Tibial nerve (tissue), 4 donors: Measurements from ENCODE around the gene FBXL16. TPM values are rescaled to one million over a fixed set of nuclear protein-coding genes. Genes with fewer than 3 reads are reported as not detected.

Experiments used
- DNase-seq, 2 donors: peaks; one replicate each; pipeline ENCODE4 v3.0.0-alpha.2; 2019; ENCODE audit warnings: low spot score in 2 of 2
- H3K27ac ChIP-seq, 4 donors: fragments of 200-600 bp; sonication (generic) in 3 of 4; one replicate each; pipeline ENCODE4 v1.5.1; 2017 to 2019; ENCODE audit warnings: mild to moderate bottlenecking in 1 of 4
- H3K27me3 ChIP-seq, 2 donors: fragments of 200-600 bp; sonication (generic) in 1 of 2; one replicate each; pipeline versions ENCODE4 v1.5.1 to v1.6.0; 2017 to 2019
- H3K36me3 ChIP-seq, 3 donors: fragments of 200-600 bp; sonication (generic); one replicate each; pipeline ENCODE4 v1.5.1; 2018 to 2019
- H3K4me1 ChIP-seq, 4 donors: fragments of 200-600 bp; sonication (generic) in 3 of 4; one replicate each; pipeline ENCODE4 v1.5.1; 2017 to 2019
- H3K4me3 ChIP-seq, 4 donors: fragments of 200-600 bp; sonication (generic) in 3 of 4; one replicate each; pipeline ENCODE4 v1.5.1; 2017 to 2019; ENCODE audit warnings: mild to moderate bottlenecking in 1 of 4, moderate library complexity in 1 of 4
- H3K9me3 ChIP-seq, 4 donors: fragments of 200-600 bp; sonication (generic) in 3 of 4; one replicate each; pipeline ENCODE4 v1.5.1; 2017 to 2019
- CTCF ChIP-seq, 5 experiments: fragments of 200-600 bp in 3 of 5; fragments of 450-650 bp in 2 of 5; sonication (generic) in 3 of 5; IDR thresholded peaks; one replicate each; pipeline ENCODE4 v1.5.1; 2016 to 2019; ENCODE audit warnings: antibody characterized with exemption in 5 of 5, mild to moderate bottlenecking in 3 of 5, moderate library complexity in 2 of 5
- EP300 ChIP-seq, 2 donors: sonication (generic); formaldehyde crosslinking; IDR thresholded peaks; one replicate each; pipeline ENCODE4 v1.6.1; 2017; ENCODE audit warnings: antibody characterized with exemption in 2 of 2, mild to moderate bottlenecking in 1 of 2
- POLR2A ChIP-seq, 2 donors: fragments of 450-650 bp; IDR thresholded peaks; one replicate each; pipeline ENCODE4 v1.6.1; 2017; ENCODE audit warnings: antibody characterized with exemption in 2 of 2, mild to moderate bottlenecking in 2 of 2, moderate library complexity in 2 of 2
- WGBS, 2 donors: methylation state at CpG; one replicate each; pipeline ENCODE4 v1.1.5; 2018; 5-methylcytosine and 5-hydroxymethylcytosine counted together
- total RNA-seq, 4 donors: library from RNA; depleted of rRNA; stranded (reverse); fragments of >200 nt; gene quantifications; one replicate each; pipeline ENCODE4 v1.1.0, GENCODE V29; 2016

FBXL16 gene
- total RNA-seq, 4 donors from 2014 or later: 1.5 to 5.7 (median 3.5) TPM

GRCh38 chr16:734208-734980 lies 28.8 kb upstream of the FBXL16 start:
- H3K9me3 ChIP-seq: no peaks in the 10 kb centered on the region
- no peak for DNase-seq
- WGBS, 2 donors: 88 to 91% methylated on average over 46 to 49 of the region's 49 CpGs
- H3K27me3 ChIP-seq: no peaks in the 10 kb centered on the region
- H3K36me3 ChIP-seq: peaks cover 0 to 98% (median 0%) of the 10 kb centered on the region in 3 donors
- H3K4me3 ChIP-seq: no peak overlapping the region
- H3K4me1 ChIP-seq: peaks cover 0 to under 1% (median under 1%) of the 10 kb centered on the region in 4 donors
- H3K27ac ChIP-seq: no peak overlapping the region
- TF ChIP-seq EP300 (IDR thresholded peaks at IDR 0.05) (no peak), CTCF (IDR thresholded peaks at IDR 0.05) (no peak), POLR2A (IDR thresholded peaks at IDR 0.05) (no peak)

- peaks cover 0 to 90% (median 0%) of the 10 kb centered on the region in 3 donors for H3K36me3 ChIP-seq
- no peaks in the 10 kb centered on the region for H3K9me3 ChIP-seq
- H3K27ac ChIP-seq: no peak overlapping the region
- peaks cover 0 to 8% (median 4%) of the 10 kb centered on the region in 4 donors for H3K4me1 ChIP-seq
- no peak for DNase-seq
- TF ChIP-seq POLR2A (IDR thresholded peaks at IDR 0.05): no peak
- H3K27me3 ChIP-seq: no peaks in the 10 kb centered on the region
- no peak overlapping the region for H3K4me3 ChIP-seq
- WGBS, 2 donors: 80 to 88% methylated on average over 18 to 34 of the region's 34 CpGs
Measured at GRCh38 chr16:733382-734207, 28.0 kb upstream of the FBXL16 start.

- peaks cover 0 to 15% (median 10%) of the 10 kb centered on the region in 4 donors for H3K4me1 ChIP-seq
- no peak for TF ChIP-seq CTCF (IDR thresholded peaks at IDR 0.05)
- TF ChIP-seq EP300 (IDR thresholded peaks at IDR 0.05): no peak
- TF ChIP-seq POLR2A (IDR thresholded peaks at IDR 0.05): no peak
- no peak overlapping the region for H3K4me3 ChIP-seq
- no peaks in the 10 kb centered on the region for H3K27me3 ChIP-seq
- 86 to 92% methylated on average over 13 of the region's 13 CpGs for WGBS, 2 donors
- no peak overlapping the region for H3K27ac ChIP-seq
- peaks cover 0 to 83% (median 0%) of the 10 kb centered on the region in 3 donors for H3K36me3 ChIP-seq
- no peak for DNase-seq
- H3K9me3 ChIP-seq: no peaks in the 10 kb centered on the region
Measured at GRCh38 chr16:732936-733335, 27.3 kb upstream of the FBXL16 start.

GRCh38 chr16:732332-732731 lies 26.7 kb upstream of the FBXL16 start:
- 86 to 90% methylated on average over 12 of the region's 12 CpGs for WGBS, 2 donors
- H3K4me3 ChIP-seq: no peak overlapping the region
- H3K36me3 ChIP-seq: peaks cover 0 to 77% (median 0%) of the 10 kb centered on the region in 3 donors
- no peak overlapping the region for H3K27ac ChIP-seq
- DNase-seq: no peak
- no peak for TF ChIP-seq POLR2A (IDR thresholded peaks at IDR 0.05)
- no peak for TF ChIP-seq CTCF (IDR thresholded peaks at IDR 0.05)
- no peak for TF ChIP-seq EP300 (IDR thresholded peaks at IDR 0.05)
- H3K27me3 ChIP-seq: peaks cover 0 to 5% of the 10 kb centered on the region in 2 donors
- peaks cover 0 to 21% (median 16%) of the 10 kb centered on the region in 4 donors for H3K4me1 ChIP-seq
- H3K9me3 ChIP-seq: no peaks in the 10 kb centered on the region

- Histone ChIP-seq H3K4me3 (no peak overlapping the region), H3K36me3 (peaks cover 0 to 63% (median 0%) of the 10 kb centered on the region in 3 donors), H3K9me3 (no peaks in the 10 kb centered on the region), H3K27me3 (peaks cover 0 to 14% of the 10 kb centered on the region in 2 donors), H3K4me1 (peaks cover 0 to 31% (median 23%) of the 10 kb centered on the region in 4 donors), H3K27ac (no peak overlapping the region)
- WGBS, 2 donors: 82 to 86% methylated on average over 17 to 19 of the region's 22 CpGs
- TF ChIP-seq EP300 (IDR thresholded peaks at IDR 0.05) (no peak), CTCF (IDR thresholded peaks at IDR 0.05) (no peak), POLR2A (IDR thresholded peaks at IDR 0.05) (no peak)
- DNase-seq: no peak
Measured at GRCh38 chr16:730666-731509, 25.3 kb upstream of the FBXL16 start.
